Mesothelial cell of epicardium (in vitro differentiated cells): ENCODE measurements around the gene FCSK. TPM values are rescaled to one million over a fixed set of nuclear protein-coding genes. Genes with fewer than 3 reads are reported as not detected.

Experiments used
- DNase-seq, 2 experiments: peaks; one replicate each; pipeline ENCODE4 v3.0.0; 2021; ENCODE audit warnings: low spot score in 2 of 2; ENCODE audit not compliant: unreplicated experiment in 2 of 2
- H3K27ac Mint-ChIP-seq: 2 replicates; pipeline ENCODE4 v1.8.0; 2021; ENCODE audit warnings: mixed read lengths
- H3K27me3 Mint-ChIP-seq: 2 replicates; pipeline ENCODE4 v1.8.0; 2021; ENCODE audit warnings: low read depth, mixed read lengths
- H3K36me3 Mint-ChIP-seq: 2 replicates; pipeline ENCODE4 v1.8.0; 2021; ENCODE audit warnings: mixed read lengths
- H3K4me1 Mint-ChIP-seq: 2 replicates; pipeline ENCODE4 v1.8.0; 2021; ENCODE audit warnings: mixed read lengths
- H3K4me3 Mint-ChIP-seq: 2 replicates; pipeline ENCODE4 v1.8.0; 2021; ENCODE audit warnings: mild to moderate bottlenecking, moderate library complexity, mixed read lengths
- H3K9me3 Mint-ChIP-seq: 2 replicates; pipeline ENCODE4 v1.8.0; 2021; ENCODE audit warnings: mixed read lengths
- total RNA-seq: library from RNA; stranded (reverse); gene quantifications from 3 replicates; pipeline ENCODE4 v1.2.1, GENCODE V29; 2021
- TF ChIP-seq, protein P1 (sequence below): fragments of 200-600 bp; sonication (generic); IDR thresholded peaks from one replicate; pipeline ENCODE4 v1.5.0; 2021; ENCODE audit warnings: antibody characterized with exemption; ENCODE audit not compliant: unreplicated experiment

The FCSK gene
- total RNA-seq, 1 donor from 2014 or later: 27.7 TPM

DNA sequence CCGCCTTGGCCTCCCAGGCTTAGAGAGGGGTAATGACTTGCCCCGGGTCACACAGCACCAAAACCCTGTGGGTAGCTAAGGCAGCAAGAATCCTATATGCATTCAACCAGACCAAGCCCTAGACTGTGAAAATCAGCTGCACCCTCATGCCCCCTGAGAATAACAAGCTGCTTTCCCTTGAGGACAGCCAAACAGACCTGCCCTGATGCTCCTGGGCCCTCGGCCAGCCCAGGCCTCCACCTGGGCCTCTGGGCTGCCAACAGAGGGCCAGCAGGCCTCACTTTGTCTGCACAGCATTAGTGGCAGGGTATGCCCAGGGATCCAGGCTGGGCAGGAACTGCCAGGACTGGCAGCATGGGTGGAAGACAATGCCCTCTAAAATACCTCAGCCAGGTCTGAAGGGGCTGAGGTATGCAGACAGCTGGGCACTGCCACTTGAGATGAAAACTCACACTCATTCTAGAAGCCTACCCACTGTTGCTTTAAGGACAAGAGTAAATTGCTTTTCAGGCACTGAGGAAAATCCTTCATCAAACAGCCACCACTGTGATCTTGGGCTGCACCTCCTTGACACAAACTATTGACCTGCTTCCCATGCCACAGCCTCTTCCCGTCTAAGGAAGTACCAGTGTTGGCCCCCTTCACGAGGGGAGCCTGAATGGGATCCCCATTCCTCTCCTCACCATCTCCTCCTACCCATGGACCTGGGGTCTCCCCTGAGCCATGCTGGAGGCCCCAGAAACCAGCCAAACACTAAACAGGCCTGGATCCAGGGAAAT is 24.3 kb upstream of the FCSK start:
- H3K27ac Mint-ChIP-seq: peak overlapping the region; percentile 95
- H3K9me3 Mint-ChIP-seq: no peaks in the 10 kb centered on the region
- H3K4me1 Mint-ChIP-seq: peaks cover 64% of the 10 kb centered on the region
- no peak for DNase-seq
- H3K4me3 Mint-ChIP-seq: no peak overlapping the region
- TF ChIP-seq, protein P1, sequence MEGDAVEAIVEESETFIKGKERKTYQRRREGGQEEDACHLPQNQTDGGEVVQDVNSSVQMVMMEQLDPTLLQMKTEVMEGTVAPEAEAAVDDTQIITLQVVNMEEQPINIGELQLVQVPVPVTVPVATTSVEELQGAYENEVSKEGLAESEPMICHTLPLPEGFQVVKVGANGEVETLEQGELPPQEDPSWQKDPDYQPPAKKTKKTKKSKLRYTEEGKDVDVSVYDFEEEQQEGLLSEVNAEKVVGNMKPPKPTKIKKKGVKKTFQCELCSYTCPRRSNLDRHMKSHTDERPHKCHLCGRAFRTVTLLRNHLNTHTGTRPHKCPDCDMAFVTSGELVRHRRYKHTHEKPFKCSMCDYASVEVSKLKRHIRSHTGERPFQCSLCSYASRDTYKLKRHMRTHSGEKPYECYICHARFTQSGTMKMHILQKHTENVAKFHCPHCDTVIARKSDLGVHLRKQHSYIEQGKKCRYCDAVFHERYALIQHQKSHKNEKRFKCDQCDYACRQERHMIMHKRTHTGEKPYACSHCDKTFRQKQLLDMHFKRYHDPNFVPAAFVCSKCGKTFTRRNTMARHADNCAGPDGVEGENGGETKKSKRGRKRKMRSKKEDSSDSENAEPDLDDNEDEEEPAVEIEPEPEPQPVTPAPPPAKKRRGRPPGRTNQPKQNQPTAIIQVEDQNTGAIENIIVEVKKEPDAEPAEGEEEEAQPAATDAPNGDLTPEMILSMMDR: no peak
- no peaks in the 10 kb centered on the region for H3K27me3 Mint-ChIP-seq
- H3K36me3 Mint-ChIP-seq: peaks cover 4% of the 10 kb centered on the region

DNA sequence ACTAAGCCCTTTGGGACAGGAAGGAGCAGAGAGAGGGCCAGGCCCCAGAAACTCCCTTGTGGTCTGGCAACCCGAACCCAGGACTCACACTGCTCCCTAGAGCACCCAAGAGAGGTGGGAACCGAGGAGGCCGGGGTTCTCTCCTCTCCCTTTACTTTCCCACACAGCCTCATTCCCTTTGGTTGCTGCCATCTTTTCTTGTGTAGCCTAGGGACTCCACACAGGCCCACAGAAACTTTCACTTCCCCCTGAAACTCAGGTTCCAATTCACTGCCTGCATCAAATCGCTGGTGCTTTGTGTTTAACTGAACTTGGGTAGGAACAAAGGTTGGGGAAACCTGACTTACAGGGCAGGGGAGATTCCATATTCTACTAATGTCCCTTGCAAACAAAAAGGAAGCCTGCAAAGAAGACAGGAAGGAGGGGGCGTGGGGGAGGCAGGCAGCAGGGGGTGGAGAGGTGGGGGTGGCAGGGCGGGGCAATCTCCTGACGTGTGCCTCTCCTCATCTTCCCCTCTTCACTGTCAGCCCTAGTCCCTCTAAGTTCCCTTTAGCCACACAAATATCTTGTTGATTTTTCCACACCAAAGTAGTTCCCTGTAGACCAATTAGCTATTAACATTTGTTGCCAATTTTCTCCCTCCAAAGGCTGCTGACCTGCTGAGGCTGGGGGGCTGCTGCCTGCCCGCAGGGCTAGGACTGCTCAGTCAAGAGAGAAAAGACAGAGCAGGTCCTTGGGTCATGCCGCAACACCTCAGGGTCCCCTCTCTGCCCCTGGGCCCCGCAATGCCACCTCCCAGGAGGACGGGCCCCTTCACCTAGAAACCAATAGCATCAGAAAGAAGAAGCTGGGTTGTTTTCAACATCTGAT is 23.5 kb upstream of the FCSK start:
- peak overlapping the region; percentile 95 for H3K27ac Mint-ChIP-seq
- no peak for DNase-seq
- H3K27me3 Mint-ChIP-seq: no peaks in the 10 kb centered on the region
- H3K4me1 Mint-ChIP-seq: peaks cover 67% of the 10 kb centered on the region
- TF ChIP-seq, protein P1: no peak
- H3K4me3 Mint-ChIP-seq: no peak overlapping the region
- H3K36me3 Mint-ChIP-seq: peaks cover 4% of the 10 kb centered on the region
- no peaks in the 10 kb centered on the region for H3K9me3 Mint-ChIP-seq

DNA sequence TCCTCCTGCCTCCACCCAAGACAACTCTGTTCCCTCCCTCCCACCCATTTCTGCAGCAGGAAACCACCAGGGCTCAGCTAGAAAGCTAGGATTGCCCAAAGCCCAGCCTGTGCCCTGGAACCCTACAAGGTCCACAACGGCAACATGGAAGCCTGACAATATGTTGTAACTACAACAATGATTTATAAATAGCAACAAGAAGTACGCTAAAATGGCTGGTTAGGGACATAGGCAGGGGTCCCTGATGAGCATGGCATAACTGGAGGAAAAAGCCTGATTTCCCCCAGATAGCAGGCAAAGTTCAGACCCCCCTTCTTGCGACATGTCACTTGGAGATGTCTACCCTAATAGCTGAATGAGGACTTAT is 22.1 kb upstream of the FCSK start:
- no peak overlapping the region for H3K27ac Mint-ChIP-seq
- no peak overlapping the region for H3K4me3 Mint-ChIP-seq
- H3K9me3 Mint-ChIP-seq: no peaks in the 10 kb centered on the region
- TF ChIP-seq, protein P1: no peak
- peaks cover 77% of the 10 kb centered on the region for H3K4me1 Mint-ChIP-seq
- H3K27me3 Mint-ChIP-seq: no peaks in the 10 kb centered on the region
- H3K36me3 Mint-ChIP-seq: peaks cover 4% of the 10 kb centered on the region
- DNase-seq: no peak

DNA sequence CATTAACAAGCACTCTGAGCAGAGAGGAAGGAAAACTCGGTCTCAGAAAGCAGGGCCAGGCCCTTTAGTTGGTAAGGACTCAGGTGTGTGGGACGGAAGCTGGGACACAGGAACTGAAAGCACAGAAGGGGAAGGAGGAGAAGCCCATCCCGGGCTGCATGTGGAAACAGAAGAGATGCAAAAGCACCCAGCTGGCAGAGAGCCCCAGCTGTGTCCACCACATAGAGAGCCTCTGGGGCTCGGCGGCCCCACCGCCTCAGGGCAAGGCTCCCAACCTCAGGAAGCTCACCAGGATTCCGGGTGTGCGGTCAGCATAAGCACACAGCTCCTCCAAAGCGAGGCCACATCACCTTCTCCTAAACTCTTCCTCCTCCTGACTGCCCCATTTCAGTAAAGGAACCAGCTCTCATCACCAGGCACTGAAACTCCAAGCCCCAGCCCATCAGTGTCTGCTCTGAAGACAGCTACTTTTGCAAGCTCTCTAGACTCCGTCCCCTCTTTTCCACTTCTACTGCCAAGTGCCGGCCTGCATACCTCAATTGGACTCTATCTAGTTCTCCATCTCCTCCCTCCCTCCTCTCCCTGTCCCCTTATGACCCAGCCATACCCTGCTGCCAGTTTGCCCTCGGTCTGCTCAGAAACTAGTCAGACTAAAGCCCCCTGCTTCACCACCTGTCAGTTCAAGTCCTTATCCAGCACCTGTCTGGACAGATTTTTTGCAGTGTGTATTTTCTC is 21.5 kb upstream of the FCSK start:
- no peak for DNase-seq
- Mint-ChIP-seq H3K27me3 (no peaks in the 10 kb centered on the region), H3K36me3 (peaks cover 4% of the 10 kb centered on the region), H3K4me1 (peaks cover 77% of the 10 kb centered on the region), H3K4me3 (peak overlapping the region; percentile 24), H3K27ac (peak overlapping the region; percentile 88), H3K9me3 (no peaks in the 10 kb centered on the region)
- TF ChIP-seq, protein P1: no peak

DNA sequence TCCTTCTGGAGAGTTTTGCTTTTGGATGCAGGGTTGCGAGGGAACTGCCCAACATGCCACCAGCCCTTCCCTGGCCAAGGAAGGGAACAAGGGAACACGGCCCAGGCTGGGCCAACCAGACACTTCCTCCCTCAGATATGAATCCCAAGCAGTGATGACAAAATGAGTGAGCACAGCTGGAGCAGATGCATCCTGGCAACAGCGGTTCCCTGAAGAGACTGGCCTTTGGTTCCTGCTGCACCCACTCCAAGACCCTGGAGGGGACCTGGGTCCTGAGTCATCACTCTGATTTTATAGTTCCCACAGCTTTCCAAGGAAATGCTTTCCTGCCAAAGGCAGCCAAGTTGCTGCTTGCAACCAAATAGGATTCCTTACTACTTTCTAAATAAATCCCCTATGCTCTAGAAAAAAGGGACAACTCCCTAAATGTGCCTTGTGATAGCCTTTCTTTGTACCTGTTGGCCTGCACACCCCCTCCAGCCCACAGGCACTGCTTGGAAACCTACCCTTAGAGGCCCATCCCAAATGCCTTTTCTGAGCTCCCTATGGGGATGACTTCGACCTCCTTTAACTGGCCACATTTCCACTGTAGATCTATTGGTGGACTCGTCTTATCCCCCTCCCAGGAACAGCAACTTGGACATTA is 20.8 kb upstream of the FCSK start:
- H3K27me3 Mint-ChIP-seq: no peaks in the 10 kb centered on the region

More for the DNA sequence above, 20.8 kb upstream of the FCSK start:
- peaks cover 74% of the 10 kb centered on the region for H3K4me1 Mint-ChIP-seq
- TF ChIP-seq, protein P1: no peak
- no peak for DNase-seq
- peak overlapping the region; percentile 88 for H3K27ac Mint-ChIP-seq
- peaks cover 4% of the 10 kb centered on the region for H3K36me3 Mint-ChIP-seq
- no peaks in the 10 kb centered on the region for H3K9me3 Mint-ChIP-seq
- H3K4me3 Mint-ChIP-seq: peak overlapping the region; percentile 24
